Measurements from ENCODE around the gene SH2B3. TPM values are rescaled to one million over a fixed set of nuclear protein-coding genes. Genes with fewer than 3 reads are reported as not detected.

The SH2B3 gene
- polyA plus RNA-seq, 1 donor from 2014 or later, result 3.0 TPM

- H3K36me3 ChIP-seq (ENCODE audit: insufficient read depth, low read length), result peaks cover 5% of the 10 kb centered on the region
- H3F3A ChIP-seq (ENCODE audit: insufficient read depth, low read length, poor library complexity, severe bottlenecking), result no peaks in the 10 kb centered on the region
- no peaks in the 10 kb centered on the region for H4K20me1 ChIP-seq (ENCODE audit: insufficient read depth)
- H3K9me3 ChIP-seq (ENCODE audit: low read length), result no peaks in the 10 kb centered on the region
- H3K4me3 ChIP-seq (ENCODE audit: low read length), result no peak overlapping the region
- no peak overlapping the region for H3K9ac ChIP-seq (ENCODE audit: low read length)
- H3K4me2 ChIP-seq (ENCODE audit: low read length), result no peak overlapping the region
- no peaks in the 10 kb centered on the region for H3K79me2 ChIP-seq (replicated peaks; ENCODE audit: insufficient read depth, low read length)
- TF ChIP-seq POLR2AphosphoS5 (IDR thresholded peaks at IDR 0.05) (no peak), RAD21 (conservative IDR thresholded peaks at IDR 0.05) (no peak), TAF1 (IDR thresholded peaks at IDR 0.05; ENCODE audit: low read depth) (no peak), CTCF (IDR thresholded peaks at IDR 0.05; ENCODE audit: poor library complexity, severe bottlenecking) (peak; percentile 28), SMC3 (conservative IDR thresholded peaks at IDR 0.05; ENCODE audit: poor library complexity) (no peak), EP300 (conservative IDR thresholded peaks at IDR 0.05; ENCODE audit: poor library complexity, severe bottlenecking) (no peak)
- H3K9me2 ChIP-seq (ENCODE audit: insufficient read depth, low read length), result no peaks in the 10 kb centered on the region
- no peak overlapping the region for H2AFZ ChIP-seq (ENCODE audit: low read depth, low read length)
- no peaks in the 10 kb centered on the region for H3K27me3 ChIP-seq (ENCODE audit: insufficient read depth, low read depth, low read length)
- no peak overlapping the region for H3K27ac ChIP-seq (ENCODE audit: low read length)
Measured at GRCh38 chr12:111482462-111482861, 76.7 kb downstream of the SH2B3 start.

DNA sequence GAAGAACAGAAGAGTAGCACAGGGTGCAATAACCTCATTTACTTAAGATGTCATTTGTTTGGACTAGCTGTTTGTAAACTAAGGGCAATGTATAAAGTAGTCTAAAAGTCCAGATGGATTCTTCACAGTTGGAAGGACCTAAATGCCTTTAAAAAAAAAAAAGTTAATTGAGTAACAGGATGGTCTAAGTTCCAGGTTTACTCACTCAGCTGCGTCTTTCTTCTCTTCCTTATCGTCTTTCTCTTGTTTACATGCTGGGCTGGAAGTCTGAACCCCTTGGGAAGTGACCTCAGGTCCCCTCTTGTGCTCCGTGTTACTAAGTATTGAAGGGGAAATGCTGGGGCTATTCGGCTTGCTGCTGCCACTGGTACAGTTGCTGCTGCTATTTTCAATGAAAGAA, 82.5 kb downstream of the SH2B3 start:
- TF ChIP-seq POLR2AphosphoS5 (IDR thresholded peaks at IDR 0.05) (no peak), EZH2 (IDR thresholded peaks at IDR 0.05; ENCODE audit: borderline replicate concordance, insufficient read depth, low read length, poor library complexity, severe bottlenecking) (no peak), REST (IDR thresholded peaks at IDR 0.05; ENCODE audit: borderline replicate concordance) (no peak), RAD21 (conservative IDR thresholded peaks at IDR 0.05) (no peak), SMC3 (conservative IDR thresholded peaks at IDR 0.05; ENCODE audit: poor library complexity) (no peak), TAF1 (IDR thresholded peaks at IDR 0.05; ENCODE audit: low read depth) (no peak), EP300 (conservative IDR thresholded peaks at IDR 0.05; ENCODE audit: poor library complexity, severe bottlenecking) (no peak), MXI1 (conservative IDR thresholded peaks at IDR 0.05; ENCODE audit: poor library complexity, severe bottlenecking) (no peak), CTCF (IDR thresholded peaks at IDR 0.05; ENCODE audit: poor library complexity, severe bottlenecking) (no peak)
- Histone ChIP-seq H3K27me3 (ENCODE audit: insufficient read depth, low read depth, low read length) (no peaks in the 10 kb centered on the region), H3K4me2 (ENCODE audit: low read length) (no peak overlapping the region), H3K79me2 (replicated peaks; ENCODE audit: insufficient read depth, low read length) (no peaks in the 10 kb centered on the region), H3F3A (ENCODE audit: insufficient read depth, low read length, poor library complexity, severe bottlenecking) (no peaks in the 10 kb centered on the region), H3K36me3 (ENCODE audit: insufficient read depth, low read length) (peaks cover 10% of the 10 kb centered on the region), H3K27ac (ENCODE audit: low read length) (no peak overlapping the region), H3K9ac (ENCODE audit: low read length) (no peak overlapping the region), H2AFZ (ENCODE audit: low read depth, low read length) (no peak overlapping the region), H4K20me1 (ENCODE audit: insufficient read depth) (no peaks in the 10 kb centered on the region), H3K9me3 (ENCODE audit: low read length) (no peaks in the 10 kb centered on the region), H3K9me2 (ENCODE audit: insufficient read depth, low read length) (no peaks in the 10 kb centered on the region), H3K4me3 (ENCODE audit: low read length) (no peak overlapping the region)

All from neural cell (in vitro differentiated cells).